Esophagus squamous epithelium (tissue), 4 donors: ENCODE results near the gene COPG2.

Experiments used
- CTCF ChIP-seq, 6 experiments: fragments of 450-650 bp in 4 of 6; fragments of 200-600 bp in 2 of 6; sonication (generic) in 2 of 6; IDR thresholded peaks; one replicate each; pipeline ENCODE4 v1.5.1; 2016 to 2019; ENCODE audit warnings: antibody characterized with exemption in 6 of 6, mild to moderate bottlenecking in 4 of 6, moderate library complexity in 4 of 6
- POLR2A ChIP-seq, 4 donors: fragments of 450-650 bp; IDR thresholded peaks; one replicate each; pipeline ENCODE4 v1.6.1; 2017; ENCODE audit warnings: antibody characterized with exemption in 4 of 4, mild to moderate bottlenecking in 4 of 4, moderate library complexity in 3 of 4

DNA sequence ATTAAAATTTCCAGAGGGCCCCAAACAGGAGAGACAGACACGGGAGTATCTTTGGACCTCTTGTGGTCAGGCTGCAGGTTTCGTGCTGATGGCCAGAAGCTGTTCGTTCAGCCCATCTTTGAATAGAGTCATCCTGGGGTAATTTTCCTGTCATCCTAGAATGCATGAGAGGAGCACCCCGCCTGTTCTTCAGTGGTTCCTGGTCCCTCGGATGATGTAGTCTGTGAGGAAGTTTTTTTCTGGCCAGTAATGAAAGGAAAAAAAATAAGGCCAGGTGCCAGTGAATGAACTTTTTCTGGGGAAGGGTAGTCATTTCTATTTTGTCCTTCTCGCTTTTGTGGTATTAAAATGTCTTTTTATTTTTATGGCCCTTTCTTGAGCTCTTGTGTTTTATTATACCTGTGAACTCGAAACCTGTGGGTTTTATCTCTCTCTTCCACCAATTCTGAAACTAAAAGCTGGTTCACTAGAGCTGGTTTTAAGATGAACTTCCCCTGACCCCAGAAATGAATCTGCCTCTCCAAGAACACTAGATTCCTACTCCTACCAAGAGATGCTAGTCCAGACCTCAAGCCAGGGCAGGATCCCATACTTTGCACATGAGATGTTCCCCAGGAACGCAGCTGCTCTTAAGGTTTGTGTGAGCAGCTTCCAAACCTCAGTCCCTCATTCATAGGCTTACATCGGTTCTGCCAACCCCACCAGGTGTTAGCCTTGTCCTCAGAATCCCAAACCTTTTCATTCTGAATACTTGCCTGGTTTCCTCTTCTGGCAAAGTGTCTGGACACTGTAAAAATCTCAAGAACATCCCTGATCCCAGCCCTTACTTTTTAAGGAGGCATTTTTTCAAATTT, 192.0 kb downstream of the COPG2 start:
- TF ChIP-seq CTCF (IDR thresholded peaks at IDR 0.05) (no peak), POLR2A (IDR thresholded peaks at IDR 0.05) (no peak)
